Vagina (tissue), 2 donors: ENCODE results near the gene TNS3. TPM values are rescaled to one million over a fixed set of nuclear protein-coding genes. Genes with fewer than 3 reads are reported as not detected.

Source experiments
- DNase-seq, 2 donors: peaks; one replicate each; pipeline ENCODE4 v3.0.0-alpha.2; 2017; ENCODE audit errors: extremely low spot score in 2 of 2
- H3K27ac ChIP-seq: fragments of 200-600 bp; sonication (generic); one replicate; pipeline ENCODE4 v1.5.1; 2019
- H3K27me3 ChIP-seq: fragments of 200-600 bp; sonication (generic); one replicate; pipeline ENCODE4 v1.5.1; 2019
- H3K36me3 ChIP-seq, 2 donors: fragments of 200-600 bp; sonication (generic); one replicate each; pipeline ENCODE4 v1.5.1; 2017 to 2019
- H3K4me1 ChIP-seq: fragments of 200-600 bp; sonication (generic); one replicate; pipeline ENCODE4 v1.5.1; 2019
- H3K4me3 ChIP-seq, 2 donors: fragments of 200-600 bp; sonication (generic); 1 replicate in 1 of 2; 2 replicates in 1 of 2; pipeline ENCODE4 v1.5.1; 2016 to 2019
- H3K9me3 ChIP-seq: fragments of 200-600 bp; sonication (generic); one replicate; pipeline ENCODE4 v1.5.1; 2019
- POLR2A ChIP-seq, 2 donors: fragments of 450-650 bp; IDR thresholded peaks; one replicate each; pipeline ENCODE4 v1.6.1; 2017; ENCODE audit warnings: antibody characterized with exemption in 2 of 2, mild to moderate bottlenecking in 2 of 2, moderate library complexity in 2 of 2
- POLR2AphosphoS5 ChIP-seq, 2 donors: sonication (generic); formaldehyde crosslinking; IDR thresholded peaks; one replicate each; pipeline ENCODE4 v1.9.0; 2017; ENCODE audit warnings: antibody characterized with exemption in 2 of 2, mild to moderate bottlenecking in 2 of 2, low read depth in 1 of 2; ENCODE audit not compliant: insufficient read depth in 1 of 2
- intact Hi-C: fragments of 100-400 bp; cut with DNase I; formaldehyde crosslinking; loops from one replicate; pipeline ENCODE4 v1.15.1; 2023
- total RNA-seq: library from RNA; depleted of rRNA; stranded (reverse); fragments of >200 nt; gene quantifications from one replicate; pipeline ENCODE4 v1.2.3, GENCODE V29; 2016
- TF ChIP-seq, protein P1 (sequence below), 3 experiments: fragments of 450-650 bp in 2 of 3; fragments of 200-600 bp in 1 of 3; sonication (generic) in 1 of 3; IDR thresholded peaks; one replicate each; pipeline ENCODE4 v1.5.1; 2017 to 2019; ENCODE audit warnings: antibody characterized with exemption in 3 of 3, mild to moderate bottlenecking in 2 of 3, moderate library complexity in 2 of 3

TNS3 gene
- total RNA-seq, 1 donor from 2014 or later, result 36.8 TPM

DNA sequence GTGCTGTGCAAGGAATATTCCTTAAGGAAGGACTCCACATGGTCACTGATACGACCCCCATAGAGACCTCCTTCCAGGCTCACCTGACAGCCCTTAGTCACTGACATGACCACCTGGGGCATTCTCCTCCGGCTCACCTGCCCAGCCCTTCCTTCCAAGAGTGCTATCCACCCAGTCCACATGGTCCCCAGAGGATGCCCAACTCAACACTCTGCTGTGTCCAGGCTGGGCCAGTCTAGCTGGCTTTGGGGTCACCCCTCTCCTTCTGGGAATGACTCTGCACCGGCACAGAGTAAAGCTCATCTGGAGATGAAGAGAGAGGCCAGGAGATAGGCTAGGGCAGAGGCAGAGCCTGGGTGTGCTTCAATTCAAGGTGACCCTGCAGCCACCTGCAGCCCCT lies 300.8 kb downstream of the TNS3 start:
- no peaks in the 10 kb centered on the region for H3K27me3 ChIP-seq
- H3K4me3 ChIP-seq, result no peak overlapping the region
- H3K9me3 ChIP-seq, result no peaks in the 10 kb centered on the region
- H3K4me1 ChIP-seq, result peaks cover under 1% of the 10 kb centered on the region
- intact Hi-C loops, result no loop called here
- H3K36me3 ChIP-seq, result peaks cover 0 to 25% of the 10 kb centered on the region in 2 donors
- DNase-seq, result no peak
- H3K27ac ChIP-seq, result no peak overlapping the region
- no peak for TF ChIP-seq POLR2A (IDR thresholded peaks at IDR 0.05)
- TF ChIP-seq, protein P1, sequence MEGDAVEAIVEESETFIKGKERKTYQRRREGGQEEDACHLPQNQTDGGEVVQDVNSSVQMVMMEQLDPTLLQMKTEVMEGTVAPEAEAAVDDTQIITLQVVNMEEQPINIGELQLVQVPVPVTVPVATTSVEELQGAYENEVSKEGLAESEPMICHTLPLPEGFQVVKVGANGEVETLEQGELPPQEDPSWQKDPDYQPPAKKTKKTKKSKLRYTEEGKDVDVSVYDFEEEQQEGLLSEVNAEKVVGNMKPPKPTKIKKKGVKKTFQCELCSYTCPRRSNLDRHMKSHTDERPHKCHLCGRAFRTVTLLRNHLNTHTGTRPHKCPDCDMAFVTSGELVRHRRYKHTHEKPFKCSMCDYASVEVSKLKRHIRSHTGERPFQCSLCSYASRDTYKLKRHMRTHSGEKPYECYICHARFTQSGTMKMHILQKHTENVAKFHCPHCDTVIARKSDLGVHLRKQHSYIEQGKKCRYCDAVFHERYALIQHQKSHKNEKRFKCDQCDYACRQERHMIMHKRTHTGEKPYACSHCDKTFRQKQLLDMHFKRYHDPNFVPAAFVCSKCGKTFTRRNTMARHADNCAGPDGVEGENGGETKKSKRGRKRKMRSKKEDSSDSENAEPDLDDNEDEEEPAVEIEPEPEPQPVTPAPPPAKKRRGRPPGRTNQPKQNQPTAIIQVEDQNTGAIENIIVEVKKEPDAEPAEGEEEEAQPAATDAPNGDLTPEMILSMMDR (IDR thresholded peaks at IDR 0.05), result no peak
- TF ChIP-seq POLR2AphosphoS5 (IDR thresholded peaks at IDR 0.05; ENCODE audit: insufficient read depth in 1 of 2, low read depth in 1 of 2), result no peak

DNA sequence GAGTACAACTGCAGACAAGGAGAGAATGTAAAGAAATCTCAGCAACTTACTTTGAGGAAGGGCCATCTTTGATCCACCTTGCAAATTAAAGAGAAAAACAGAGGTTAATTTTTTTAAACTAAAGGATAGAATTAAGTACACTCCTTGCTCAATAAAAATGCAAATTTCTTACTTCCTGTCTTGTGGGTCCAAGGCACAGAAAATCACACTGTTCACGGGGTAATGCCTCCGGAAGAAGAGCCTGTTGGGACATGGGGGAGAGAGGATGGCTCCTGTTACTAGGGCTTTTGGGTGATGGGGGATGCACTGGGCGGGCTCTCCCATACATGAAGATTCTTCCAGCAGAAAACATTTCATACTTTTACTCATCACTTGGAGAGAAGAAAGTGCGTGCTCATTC lies 301.8 kb downstream of the TNS3 start:
- Histone ChIP-seq H3K27me3 (no peaks in the 10 kb centered on the region), H3K9me3 (no peaks in the 10 kb centered on the region), H3K27ac (no peak overlapping the region), H3K4me3 (no peak overlapping the region), H3K36me3 (peaks cover 0 to 25% of the 10 kb centered on the region in 2 donors), H3K4me1 (no peaks in the 10 kb centered on the region)
- TF ChIP-seq POLR2A (IDR thresholded peaks at IDR 0.05), result no peak
- intact Hi-C loops, result no loop called here
- no peak for DNase-seq

DNA sequence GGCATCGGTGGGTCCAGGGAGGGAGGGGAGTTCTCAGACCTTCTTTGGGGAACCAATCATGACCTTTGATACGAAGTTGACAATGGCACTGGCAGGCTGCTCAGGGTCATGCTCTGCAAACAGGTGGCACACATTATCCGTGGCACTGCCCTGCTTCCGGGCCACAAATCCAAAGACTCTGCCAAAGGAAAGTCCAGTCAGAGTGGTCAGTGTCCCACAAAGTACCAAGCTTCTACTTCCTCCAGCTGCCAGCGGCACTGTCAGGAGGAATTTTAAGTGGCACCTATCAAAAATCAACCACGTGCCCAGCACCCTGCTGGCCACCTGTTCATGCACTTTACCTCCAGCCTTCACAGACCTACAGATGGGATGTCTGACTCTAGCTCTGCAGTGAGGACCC lies 303.9 kb downstream of the TNS3 start:
- peaks cover 0 to 17% of the 10 kb centered on the region in 2 donors for H3K36me3 ChIP-seq
- intact Hi-C loops, result no loop called here
- no peaks in the 10 kb centered on the region for H3K9me3 ChIP-seq
- DNase-seq, result no peak
- H3K27me3 ChIP-seq, result no peaks in the 10 kb centered on the region
- no peak for TF ChIP-seq POLR2AphosphoS5 (IDR thresholded peaks at IDR 0.05; ENCODE audit: insufficient read depth in 1 of 2, low read depth in 1 of 2)
- TF ChIP-seq, protein P1 (IDR thresholded peaks at IDR 0.05), result no peak
- TF ChIP-seq POLR2A (IDR thresholded peaks at IDR 0.05), result no peak
- no peak overlapping the region for H3K27ac ChIP-seq
- no peak overlapping the region for H3K4me3 ChIP-seq
- no peaks in the 10 kb centered on the region for H3K4me1 ChIP-seq

DNA sequence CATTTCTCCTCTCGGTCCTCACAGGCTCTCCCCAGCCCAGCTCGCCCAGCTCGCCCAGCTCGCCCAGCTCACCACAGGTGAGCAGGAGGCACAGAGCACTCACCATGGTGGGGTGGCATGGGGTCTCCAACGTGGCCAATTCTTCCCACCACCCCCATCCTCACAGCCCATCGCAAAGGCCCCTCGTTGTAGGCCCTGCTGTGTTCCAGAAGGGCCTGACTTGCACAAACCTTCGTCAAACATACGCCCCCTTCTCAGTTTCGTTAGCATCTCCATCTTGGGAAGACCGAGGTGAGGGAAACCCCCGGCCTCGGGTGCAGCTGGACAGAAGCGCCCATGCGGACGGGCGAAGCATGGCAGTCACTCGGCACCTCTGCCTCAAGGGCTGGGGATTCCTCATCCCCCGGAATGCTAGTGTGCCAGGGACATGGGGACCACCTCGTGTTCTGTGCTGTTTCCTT lies 304.6 kb downstream of the TNS3 start:
- intact Hi-C loops, result no loop called here
- peak in 1 of 2 donors; percentile 77 for DNase-seq
- TF ChIP-seq, protein P1 (IDR thresholded peaks at IDR 0.05), result no peak
- TF ChIP-seq POLR2A (IDR thresholded peaks at IDR 0.05) (no peak), POLR2AphosphoS5 (IDR thresholded peaks at IDR 0.05; ENCODE audit: insufficient read depth in 1 of 2, low read depth in 1 of 2) (no peak)
- Histone ChIP-seq H3K4me1 (no peaks in the 10 kb centered on the region), H3K4me3 (no peak overlapping the region), H3K27ac (no peak overlapping the region), H3K36me3 (peaks cover 0 to 10% of the 10 kb centered on the region in 2 donors), H3K27me3 (no peaks in the 10 kb centered on the region), H3K9me3 (no peaks in the 10 kb centered on the region)

DNA sequence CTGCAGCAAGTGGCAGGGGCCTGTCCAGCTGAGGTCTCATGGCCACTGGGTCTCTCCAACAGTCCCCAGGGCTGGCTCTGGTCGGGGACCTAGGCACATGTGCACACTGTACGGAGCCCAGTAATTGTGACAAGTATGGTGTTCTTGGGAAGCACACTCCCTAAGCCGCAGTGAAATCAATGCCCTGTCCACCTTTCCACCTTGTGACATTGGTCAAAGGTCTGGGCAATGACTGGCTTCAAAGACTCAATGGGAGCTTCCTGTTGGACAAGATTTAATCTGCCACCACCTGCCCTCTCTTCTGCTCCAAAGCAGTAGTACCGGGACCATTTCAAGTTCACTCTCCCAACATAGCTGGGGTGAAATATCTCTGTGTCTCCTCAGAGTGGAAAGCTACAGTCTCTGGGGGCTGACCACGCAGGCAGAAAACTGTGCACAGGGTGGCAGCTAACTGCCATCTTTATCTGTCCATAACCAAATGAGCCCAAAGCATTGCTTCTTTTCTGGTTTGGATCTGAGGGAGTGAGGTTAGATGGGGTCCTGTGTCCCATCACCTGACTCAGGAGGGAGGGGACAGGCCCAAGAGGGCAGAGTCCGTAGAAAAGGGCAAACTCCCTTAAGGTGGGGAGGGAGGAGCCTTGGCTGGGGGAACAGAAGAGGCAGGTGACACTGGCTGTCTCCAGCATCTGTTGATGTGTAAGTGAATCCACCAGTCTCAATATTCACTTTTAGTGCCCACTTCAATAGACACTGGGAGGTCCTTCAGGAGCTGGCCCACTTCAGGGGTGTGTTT lies 307.7 kb downstream of the TNS3 start:
- no peak for DNase-seq
- Histone ChIP-seq H3K4me1 (no peaks in the 10 kb centered on the region), H3K4me3 (no peak overlapping the region), H3K9me3 (no peaks in the 10 kb centered on the region), H3K36me3 (peaks cover 0 to 8% of the 10 kb centered on the region in 2 donors), H3K27ac (no peak overlapping the region), H3K27me3 (no peaks in the 10 kb centered on the region)
- TF ChIP-seq POLR2AphosphoS5 (IDR thresholded peaks at IDR 0.05; ENCODE audit: insufficient read depth in 1 of 2, low read depth in 1 of 2) (no peak), POLR2A (IDR thresholded peaks at IDR 0.05) (no peak)
- TF ChIP-seq, protein P1 (IDR thresholded peaks at IDR 0.05), result no peak
- intact Hi-C loops, result no loop called here
